ENCODE results near the gene WDR73. TPM values are rescaled to one million over a fixed set of nuclear protein-coding genes. Genes with fewer than 3 reads are reported as not detected.

The WDR73 gene
- total and polyA plus RNA-seq, 9 of the 15 experiments (the other 6 are each of a cell fraction or from before 2014, with no cell fraction given) = 9.2 to 25.4 (median 21.7) TPM

- no peaks in the 10 kb centered on the region for H3K9me3 ChIP-seq (replicated peaks; ENCODE audit: control insufficient read depth, insufficient read depth, low read depth, low read length)
- no peak overlapping the region for H3K4me2 ChIP-seq (ENCODE audit: insufficient read depth, low read length)
- no TSS peak for BruUV-seq (replicated peaks)
- in situ Hi-C loops (cut with MboI) (no loop called here), intact Hi-C loops (cut with micrococcal nuclease) (no loop called here)
- H4K20me1 ChIP-seq (replicated peaks; ENCODE audit: control insufficient read depth, insufficient read depth, low read length) = no peaks in the 10 kb centered on the region
- ChIA-PET POLR2A (interaction anchor here (0.6 kb wide), 1 partner anchor 129 kb away, joined by 4 read pairs; no protein-coding TSS in a partner anchor), CTCF (ENCODE audit: low intra/inter-chr PET ratio) (no interaction called here)
- no peaks in the 10 kb centered on the region for H3K9me1 ChIP-seq (ENCODE audit: control insufficient read depth, insufficient read depth, low read length)
- H3K79me2 ChIP-seq (ENCODE audit: control insufficient read depth, insufficient read depth, low read length) = no peaks in the 10 kb centered on the region
- peaks cover 10 to 13% of the 10 kb centered on the region in 2 experiments; a peak in 4 of 5 replicates for H3K4me1 ChIP-seq (replicated peaks in 1 of 2; ENCODE audit: control insufficient read depth in 2 of 2, insufficient read depth in 2 of 2, low read length in 2 of 2)
- no peak overlapping the region for H2AFZ ChIP-seq (ENCODE audit: low read depth, low read length)
- H3K4me3 ChIP-seq = no peak overlapping the region
- ATAC-seq (no peak), FAIRE-seq (no peak), DNase-seq (ENCODE audit: extremely low read depth in 1 of 4, low spot score in 3 of 4) (no peak)
- peaks cover 2% of the 10 kb centered on the region; the same call in 2 of the 3 replicates for H3K36me3 ChIP-seq (ENCODE audit: control insufficient read depth, insufficient read depth, low read length)
- WGBS (ENCODE audit: insufficient coverage, low coverage, missing lambda C conversion rate) = 76% methylated on average over 7 of the region's 7 CpGs
- H3K9ac ChIP-seq (ENCODE audit: insufficient read depth in 1 of 2, low read depth in 2 of 2, low read length in 2 of 2) = no peak overlapping the region
- H3K27me3 ChIP-seq (ENCODE audit: control insufficient read depth in 2 of 2, insufficient read depth in 2 of 2, low read length in 2 of 2) = no peaks in the 10 kb centered on the region
- TF ChIP-seq STAT6 (CRISPR knock-in tag; IDR thresholded peaks at IDR 0.05) (no peak), ZBED1 (IDR thresholded peaks at IDR 0.05) (no peak), MTA2 (IDR thresholded peaks at IDR 0.05; ENCODE audit: low read depth) (no peak), ZNF253 (CRISPR knock-in tag; conservative IDR thresholded peaks at IDR 0.05) (no peak), ZNF655 (CRISPR knock-in tag; IDR thresholded peaks at IDR 0.05) (no peak)
- H3K27ac ChIP-seq (ENCODE audit: extremely low read depth, low read depth, low read length) = no peak overlapping the region
Measured at GRCh38 chr15:84611631-84612030, 42.5 kb downstream of the WDR73 start.
